PC-9 (cell line): ENCODE measurements around the gene SUSD1. TPM values are rescaled to one million over a fixed set of nuclear protein-coding genes. Genes with fewer than 3 reads are reported as not detected.

Experiments used
- BruUV-seq: library from RNA; stranded (reverse); fragments of 400-500 nt; replicated peaks from 2 replicates; lab custom pipeline; 2021; lab: Mats Ljungman, UMichigan
- CTCF ChIA-PET: fragments of 300-600 bp; sonication (Branson Sonifier 250); formaldehyde crosslinking; loops from one replicate; lab custom pipeline; 2022; ENCODE audit warnings: antibody characterized with exemption; lab: Charles Lee
- POLR2A ChIA-PET: fragments of 300-600 bp; sonication (Branson Sonifier 250); formaldehyde crosslinking; loops from one replicate; lab custom pipeline; 2022; ENCODE audit warnings: antibody characterized with exemption; ENCODE audit not compliant: unreplicated experiment; lab: Charles Lee
- DNase-seq, 2 experiments: peaks; one replicate each; pipeline versions ENCODE4 v3.0.0 to v3.0.0-alpha.2; 2015 to 2022; ENCODE audit warnings: mixed read lengths in 1 of 2
- H2AFZ ChIP-seq: fragments of 200-600 bp; sonication (generic); 2 replicates; pipeline ENCODE4 v1.8.1; 2017; ENCODE audit warnings: antibody characterized with exemption
- H3F3A ChIP-seq: fragments of 200-600 bp; sonication (generic); 2 replicates; pipeline ENCODE4 v1.8.1; 2017; ENCODE audit warnings: antibody characterized with exemption, mild to moderate bottlenecking, low read depth; ENCODE audit not compliant: insufficient read depth
- H3K27ac ChIP-seq: fragments of 200-600 bp; sonication (generic); 2 replicates; pipeline ENCODE4 v1.6.1; 2016; ENCODE audit warnings: mixed run types
- H3K27me3 ChIP-seq: fragments of 200-600 bp; sonication (generic); 2 replicates; pipeline ENCODE4 v1.6.1; 2016; ENCODE audit warnings: low read depth, mixed run types; ENCODE audit not compliant: insufficient read depth
- H3K36me3 ChIP-seq: fragments of 200-600 bp; sonication (generic); 2 replicates; pipeline ENCODE4 v1.6.1; 2016; ENCODE audit warnings: low read depth, mixed run types
- H3K4me1 ChIP-seq: fragments of 200-600 bp; sonication (generic); replicated peaks from 2 replicates; pipeline ENCODE4 v1.6.1; 2016; ENCODE audit warnings: mixed run types; ENCODE audit not compliant: insufficient read depth
- H3K4me2 ChIP-seq: fragments of 200-600 bp; sonication (generic); 2 replicates; pipeline ENCODE4 v1.6.1; 2017; ENCODE audit warnings: mixed run types
- H3K4me3 ChIP-seq: fragments of 200-600 bp; sonication (generic); 2 replicates; pipeline ENCODE4 v1.6.1; 2016; ENCODE audit warnings: mixed run types
- H3K79me2 ChIP-seq: fragments of 200-600 bp; sonication (generic); 2 replicates; pipeline ENCODE4 v1.6.1; 2017; ENCODE audit warnings: low read depth, mixed run types
- H3K9me2 ChIP-seq: fragments of 200-600 bp; sonication (generic); 2 replicates; pipeline ENCODE4 v1.8.1; 2017; ENCODE audit warnings: mild to moderate bottlenecking; ENCODE audit not compliant: insufficient read depth
- H3K9me3 ChIP-seq: fragments of 200-600 bp; sonication (generic); 2 replicates; pipeline ENCODE4 v1.8.1; 2016; ENCODE audit warnings: low read depth; ENCODE audit not compliant: insufficient read depth
- H4K20me1 ChIP-seq: fragments of 200-600 bp; sonication (generic); 2 replicates; pipeline ENCODE4 v1.8.1; 2017; ENCODE audit not compliant: insufficient read depth
- EZH2 ChIP-seq: fragments of 200-600 bp; sonication (generic); IDR thresholded peaks from 2 replicates; pipeline ENCODE4 v1.8.0; 2017; ENCODE audit warnings: antibody characterized with exemption, low read depth
- intact Hi-C: fragments of 100-400 bp; cut with micrococcal nuclease; formaldehyde crosslinking; loops from one replicate; pipeline ENCODE4 v1.10.0; 2022; ENCODE audit not compliant: unreplicated experiment
- total RNA-seq: library from RNA; stranded (reverse); gene quantifications from 2 replicates; pipeline ENCODE4 v1.2.3, GENCODE V29; 2021
- TF ChIP-seq, protein P1 (sequence below): fragments of 200-600 bp; sonication (generic); conservative IDR thresholded peaks from 2 replicates; pipeline ENCODE4 v1.6.1; 2017; ENCODE audit warnings: mixed run types, antibody characterized with exemption, mild to moderate bottlenecking, moderate library complexity

SUSD1 gene
- total RNA-seq, 1 experiment from 2014 or later: 23.2 TPM

- peaks cover 26% of the 10 kb centered on the region for H3F3A ChIP-seq
- CTCF ChIA-PET: no interaction called here
- DNase-seq: peak; percentile 83 to 99
- H3K4me2 ChIP-seq: peak overlapping the region; percentile 50
- peak overlapping the region; percentile 83 for H3K27ac ChIP-seq
- H2AFZ ChIP-seq: no peak overlapping the region
- no peaks in the 10 kb centered on the region for H4K20me1 ChIP-seq
- intact Hi-C loops: loop anchor here (1.0 to 5.0 kb wide), 6 partner anchors 11 to 270 kb away; no protein-coding TSS in a partner anchor
- peaks cover 7% of the 10 kb centered on the region; the same call in 1 of the 2 replicates for H3K9me3 ChIP-seq
- no peaks in the 10 kb centered on the region for H3K9me2 ChIP-seq
- H3K36me3 ChIP-seq: no peaks in the 10 kb centered on the region
- no peaks in the 10 kb centered on the region for H3K27me3 ChIP-seq
- TF ChIP-seq EZH2: no peak
- TF ChIP-seq, protein P1, sequence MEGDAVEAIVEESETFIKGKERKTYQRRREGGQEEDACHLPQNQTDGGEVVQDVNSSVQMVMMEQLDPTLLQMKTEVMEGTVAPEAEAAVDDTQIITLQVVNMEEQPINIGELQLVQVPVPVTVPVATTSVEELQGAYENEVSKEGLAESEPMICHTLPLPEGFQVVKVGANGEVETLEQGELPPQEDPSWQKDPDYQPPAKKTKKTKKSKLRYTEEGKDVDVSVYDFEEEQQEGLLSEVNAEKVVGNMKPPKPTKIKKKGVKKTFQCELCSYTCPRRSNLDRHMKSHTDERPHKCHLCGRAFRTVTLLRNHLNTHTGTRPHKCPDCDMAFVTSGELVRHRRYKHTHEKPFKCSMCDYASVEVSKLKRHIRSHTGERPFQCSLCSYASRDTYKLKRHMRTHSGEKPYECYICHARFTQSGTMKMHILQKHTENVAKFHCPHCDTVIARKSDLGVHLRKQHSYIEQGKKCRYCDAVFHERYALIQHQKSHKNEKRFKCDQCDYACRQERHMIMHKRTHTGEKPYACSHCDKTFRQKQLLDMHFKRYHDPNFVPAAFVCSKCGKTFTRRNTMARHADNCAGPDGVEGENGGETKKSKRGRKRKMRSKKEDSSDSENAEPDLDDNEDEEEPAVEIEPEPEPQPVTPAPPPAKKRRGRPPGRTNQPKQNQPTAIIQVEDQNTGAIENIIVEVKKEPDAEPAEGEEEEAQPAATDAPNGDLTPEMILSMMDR: no peak
- POLR2A ChIA-PET: interaction anchor here (0.5 to 1.6 kb wide), 14 partner anchors 12 to 1998 kb away, joined by 3 to 44 read pairs (median 4); partner anchors contain the start of gene ECPAS
- no peaks in the 10 kb centered on the region for H3K79me2 ChIP-seq
- H3K4me3 ChIP-seq: 0 out of 2 replicates have a peak overlapping the region, but pooled peaks have one; percentile 15
- H3K4me1 ChIP-seq: peaks cover 37% of the 10 kb centered on the region
- no TSS peak for BruUV-seq
Measured at GRCh38 chr9:112029921-112030444, 145.1 kb downstream of the SUSD1 start.

GRCh38 chr9:112028242-112029221 lies 146.6 kb downstream of the SUSD1 start:
- peak overlapping the region; percentile 83 for H3K27ac ChIP-seq
- peaks cover 7% of the 10 kb centered on the region; the same call in 1 of the 2 replicates for H3K9me3 ChIP-seq
- ChIA-PET CTCF (interaction anchor here (0.8 kb wide), 1 partner anchor 42 kb away, joined by 3 read pairs; no protein-coding TSS in a partner anchor), POLR2A (no interaction called here)
- no peaks in the 10 kb centered on the region for H4K20me1 ChIP-seq
- DNase-seq: no peak
- H3K4me3 ChIP-seq: no peak overlapping the region
- intact Hi-C loops: no loop called here
- no peaks in the 10 kb centered on the region for H3K27me3 ChIP-seq
- H3K9me2 ChIP-seq: no peaks in the 10 kb centered on the region
- no peaks in the 10 kb centered on the region for H3K36me3 ChIP-seq
- no peak overlapping the region for H2AFZ ChIP-seq
- no TSS peak for BruUV-seq
- peak overlapping the region; percentile 50; the same call in 1 of the 2 replicates for H3K4me2 ChIP-seq
- H3F3A ChIP-seq: peaks cover 26% of the 10 kb centered on the region
- TF ChIP-seq EZH2: no peak
- TF ChIP-seq, protein P1: no peak
- peaks cover 37% of the 10 kb centered on the region for H3K4me1 ChIP-seq
- no peaks in the 10 kb centered on the region for H3K79me2 ChIP-seq

- Histone ChIP-seq H3K79me2 (no peaks in the 10 kb centered on the region), H3K4me2 (no peak overlapping the region), H4K20me1 (no peaks in the 10 kb centered on the region), H3K4me3 (no peak overlapping the region), H3K36me3 (no peaks in the 10 kb centered on the region), H3K4me1 (peaks cover 35% of the 10 kb centered on the region), H3F3A (peaks cover 32% of the 10 kb centered on the region), H3K9me3 (no peaks in the 10 kb centered on the region), H3K27ac (no peak overlapping the region), H3K9me2 (no peaks in the 10 kb centered on the region), H3K27me3 (no peaks in the 10 kb centered on the region), H2AFZ (no peak overlapping the region)
- ChIA-PET POLR2A (no interaction called here), CTCF (no interaction called here)
- TF ChIP-seq, protein P1: no peak
- no peak for TF ChIP-seq EZH2
- no TSS peak for BruUV-seq
- intact Hi-C loops: no loop called here
- DNase-seq: no peak
Measured at GRCh38 chr9:112025850-112026249, 149.2 kb downstream of the SUSD1 start.
